Osteocyte (in vitro differentiated cells): ENCODE data around the gene GNB4. TPM values are rescaled to one million over a fixed set of nuclear protein-coding genes. Genes with fewer than 3 reads are reported as not detected.
A peak's percentile ranks its signal among the peaks of the same experiment; 100 is the strongest.

ENCODE experiments used
- DNase-seq: peaks from one replicate; pipeline ENCODE4 v3.0.0; 2021; ENCODE audit warnings: mixed read lengths; ENCODE audit not compliant: unreplicated experiment; ENCODE audit errors: extremely low spot score
- H3K27ac Mint-ChIP-seq: one replicate; pipeline ENCODE4 v1.8.0; 2021; ENCODE audit warnings: mild to moderate bottlenecking, mixed read lengths; ENCODE audit not compliant: unreplicated experiment
- H3K27me3 Mint-ChIP-seq: one replicate; pipeline ENCODE4 v1.8.0; 2021; ENCODE audit warnings: mixed read lengths; ENCODE audit not compliant: unreplicated experiment
- H3K36me3 Mint-ChIP-seq: one replicate; pipeline ENCODE4 v1.8.0; 2021; ENCODE audit warnings: mixed read lengths; ENCODE audit not compliant: unreplicated experiment
- H3K4me1 Mint-ChIP-seq: one replicate; pipeline ENCODE4 v1.8.0; 2021; ENCODE audit warnings: mixed read lengths; ENCODE audit not compliant: unreplicated experiment
- H3K4me3 Mint-ChIP-seq: one replicate; pipeline ENCODE4 v1.8.0; 2021; ENCODE audit warnings: mild to moderate bottlenecking, moderate library complexity, mixed read lengths; ENCODE audit not compliant: unreplicated experiment
- H3K9me3 Mint-ChIP-seq: one replicate; pipeline ENCODE4 v1.8.0; 2021; ENCODE audit warnings: mixed read lengths; ENCODE audit not compliant: unreplicated experiment
- CTCF ChIP-seq: fragments of 200-600 bp; sonication (generic); IDR thresholded peaks from 2 replicates; pipeline ENCODE4 v1.5.0; 2021; ENCODE audit warnings: antibody characterized with exemption, mild to moderate bottlenecking, moderate library complexity
- total RNA-seq: library from RNA; stranded (reverse); gene quantifications from 2 replicates; pipeline ENCODE4 v1.2.1, GENCODE V29; 2021

The GNB4 gene
- total RNA-seq, 1 donor from 2014 or later = 58.3 TPM

DNA sequence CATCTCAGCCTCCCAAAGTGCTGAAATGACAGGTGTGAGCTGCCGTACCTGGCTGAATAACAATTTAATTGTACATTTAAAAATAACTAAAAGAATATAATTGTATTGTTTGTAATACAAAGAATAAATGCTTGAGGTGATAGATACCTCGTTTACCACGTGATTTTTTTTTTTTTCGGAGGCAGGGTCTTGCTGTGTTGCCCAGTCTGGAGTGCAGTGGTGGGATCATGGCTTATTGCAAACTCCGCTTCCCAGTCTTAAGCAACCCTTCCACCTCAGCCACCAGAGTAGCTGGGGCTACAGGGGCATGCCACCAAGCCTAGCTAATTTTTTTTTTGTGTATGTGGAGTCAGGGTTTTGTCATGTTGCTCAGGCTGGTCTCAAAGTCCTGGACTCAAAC is 87.9 kb downstream of the GNB4 start:
- no peaks in the 10 kb centered on the region for H3K9me3 Mint-ChIP-seq
- no peak overlapping the region for H3K27ac Mint-ChIP-seq
- no peak for DNase-seq
- peaks cover 41% of the 10 kb centered on the region for H3K36me3 Mint-ChIP-seq
- no peak for TF ChIP-seq CTCF
- no peaks in the 10 kb centered on the region for H3K27me3 Mint-ChIP-seq
- no peak overlapping the region for H3K4me3 Mint-ChIP-seq
- no peaks in the 10 kb centered on the region for H3K4me1 Mint-ChIP-seq

DNA sequence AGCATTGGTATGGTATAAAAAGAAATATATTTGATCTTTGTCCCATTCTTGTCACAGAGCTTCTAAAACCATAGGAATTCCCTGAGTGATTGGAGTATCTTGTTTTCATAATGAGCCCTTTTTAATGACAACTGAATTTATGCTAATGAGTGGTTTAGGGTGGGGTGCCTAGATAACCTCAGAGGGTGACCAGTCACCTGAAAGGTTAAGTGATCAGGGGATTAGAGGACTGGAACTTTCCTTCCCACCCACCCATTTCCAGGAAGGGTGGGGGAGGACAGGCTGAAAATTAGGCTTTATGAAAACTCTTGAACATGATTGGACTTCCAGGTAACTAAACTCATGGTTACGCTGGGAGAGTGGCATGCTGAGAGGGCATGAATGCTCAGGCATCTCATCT is 95.3 kb downstream of the GNB4 start:
- H3K9me3 Mint-ChIP-seq = no peaks in the 10 kb centered on the region
- no peak for TF ChIP-seq CTCF
- DNase-seq = no peak
- H3K4me1 Mint-ChIP-seq = peaks cover 8% of the 10 kb centered on the region
- H3K27me3 Mint-ChIP-seq = no peaks in the 10 kb centered on the region
- H3K27ac Mint-ChIP-seq = no peak overlapping the region
- no peak overlapping the region for H3K4me3 Mint-ChIP-seq
- H3K36me3 Mint-ChIP-seq = peaks cover 55% of the 10 kb centered on the region

GRCh38 chr3:179348325-179349013 is 102.8 kb downstream of the GNB4 start:
- Mint-ChIP-seq H3K36me3 (peaks cover 14% of the 10 kb centered on the region), H3K4me1 (peaks cover 19% of the 10 kb centered on the region), H3K27ac (peak overlapping the region; percentile 98), H3K4me3 (peak overlapping the region; percentile 99), H3K9me3 (no peaks in the 10 kb centered on the region), H3K27me3 (no peaks in the 10 kb centered on the region)
- no peak for TF ChIP-seq CTCF
- DNase-seq = no peak

DNA sequence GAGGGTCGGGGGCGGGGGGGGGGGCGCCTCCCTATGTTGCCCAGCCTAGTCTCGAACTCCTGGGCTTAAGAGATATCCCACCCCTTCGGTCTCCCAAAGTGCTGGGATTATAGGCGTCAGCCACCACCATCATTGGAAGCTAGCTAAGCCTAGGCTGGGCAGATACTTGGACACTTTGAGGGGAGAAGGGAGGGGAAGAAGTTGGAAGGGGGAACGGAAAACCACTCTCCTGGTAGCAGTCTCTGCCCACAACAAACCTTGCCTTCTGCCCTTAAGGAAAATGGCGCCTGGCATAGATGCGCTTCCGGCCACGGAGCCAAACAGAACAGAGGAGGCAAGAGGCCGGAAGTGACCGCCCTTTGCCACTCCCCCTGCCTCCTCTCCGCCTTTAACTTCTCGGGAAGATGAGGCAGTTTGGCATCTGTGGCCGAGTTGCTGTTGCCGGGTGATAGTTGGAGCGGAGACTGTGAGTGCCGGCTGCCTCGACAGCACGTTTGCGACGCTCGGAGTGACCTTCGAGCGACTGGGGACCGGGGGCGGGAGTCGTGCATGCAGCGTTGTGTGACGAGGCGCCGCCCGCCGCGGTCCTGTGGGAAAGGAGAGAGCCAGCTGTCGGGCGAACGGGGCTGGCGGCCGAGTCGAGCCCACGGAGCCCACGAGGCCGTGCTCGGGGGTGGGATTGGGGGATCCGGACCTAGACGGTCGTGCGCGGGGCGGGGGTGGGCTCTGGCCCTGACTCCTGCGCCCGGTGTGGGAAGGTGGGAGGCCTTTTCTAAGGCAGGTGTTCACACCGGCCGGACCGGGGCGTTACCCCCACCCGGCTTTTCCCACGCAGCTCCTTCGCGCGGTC is 103.7 kb downstream of the GNB4 start, which contains the start of gene MFN1:
Gene MFN1 (plus strand): TSS at position 365 of the 850 bp plus-strand sequence. CDS start 1,143 bp downstream, outside the sequence.
- TF ChIP-seq CTCF = no peak
- Mint-ChIP-seq H3K36me3 (peaks cover 11% of the 10 kb centered on the region), H3K27ac (peak within 1 kb of the TSS; percentile 98), H3K4me3 (peak within 1 kb of the TSS; percentile 99), H3K4me1 (peaks cover 19% of the 10 kb centered on the region), H3K27me3 (no peaks in the 10 kb centered on the region), H3K9me3 (no peaks in the 10 kb centered on the region)
- DNase-seq = peak; percentile 95

Other genes starting within 250 kb of the GNB4 start
- gene KCNMB3, start 200.4 kb downstream of the GNB4 start, total RNA-seq = 2.6 and 3.2 TPM in 2 replicates
- gene ZNF639, start 128.4 kb downstream of the GNB4 start, total RNA-seq = 31.2 and 33.4 TPM in 2 replicates
- gene MFN1, start 103.8 kb downstream of the GNB4 start, total RNA-seq = 56.9 and 60.4 TPM in 2 replicates
- gene ACTL6A, start 111.5 kb upstream of the GNB4 start, total RNA-seq = 46.5 and 49.8 TPM in 2 replicates
- gene MRPL47, start 153.2 kb upstream of the GNB4 start, total RNA-seq = 32.1 and 32.8 TPM in 2 replicates
- gene NDUFB5, start 153.3 kb upstream of the GNB4 start, total RNA-seq = 74.7 and 87.0 TPM in 2 replicates
- gene USP13, start 201.6 kb upstream of the GNB4 start, total RNA-seq = 36.3 and 39.7 TPM in 2 replicates